COLO668 (cell line): ENCODE data around the gene LRRC56.

Source experiments
- DNase-seq: peaks from one replicate; lab custom pipeline; 2025; ENCODE audit not compliant: unreplicated experiment; lab: John Stamatoyannopoulos, UW

LRRC56 gene

GRCh38 chr11:536841-537621 lies at the start of gene LRRC56:
Gene LRRC56 (plus strand): TSS chr11:537527. CDS start chr11:540685, 3,158 bp downstream.
- peak; percentile 82 for DNase-seq

GRCh38 chr11:487571-488021 lies 49.7 kb upstream of the LRRC56 start:
- DNase-seq = no peak

- DNase-seq = no peak
Measured at GRCh38 chr11:488062-488461, 49.3 kb upstream of the LRRC56 start.

- DNase-seq = no peak
Measured at GRCh38 chr11:488579-488978, 48.7 kb upstream of the LRRC56 start.

- DNase-seq = no peak
Measured at GRCh38 chr11:488992-489391, 48.3 kb upstream of the LRRC56 start.

GRCh38 chr11:489610-490185 lies 47.6 kb upstream of the LRRC56 start:
- DNase-seq = no peak

GRCh38 chr11:490186-490929 lies 47.0 kb upstream of the LRRC56 start:
- DNase-seq = no peak

- no peak for DNase-seq
Measured at GRCh38 chr11:490930-491260, 46.4 kb upstream of the LRRC56 start.

- no peak for DNase-seq
Measured at GRCh38 chr11:491358-491757, 46.0 kb upstream of the LRRC56 start.

GRCh38 chr11:492427-493226 lies 44.7 kb upstream of the LRRC56 start:
- DNase-seq = peak; percentile 53

GRCh38 chr11:494761-495536 lies 42.4 kb upstream of the LRRC56 start:
- peak; percentile 68 for DNase-seq

GRCh38 chr11:495537-495931 lies 41.8 kb upstream of the LRRC56 start:
- no peak for DNase-seq

GRCh38 chr11:496834-497564 lies 40.3 kb upstream of the LRRC56 start:
- DNase-seq = no peak

GRCh38 chr11:497565-498296 lies 39.6 kb upstream of the LRRC56 start:
- DNase-seq = no peak

GRCh38 chr11:498297-499181 lies 38.8 kb upstream of the LRRC56 start:
- no peak for DNase-seq

- no peak for DNase-seq
Measured at GRCh38 chr11:499201-500076, 37.9 kb upstream of the LRRC56 start.

- DNase-seq = no peak
Measured at GRCh38 chr11:501001-501682, 36.2 kb upstream of the LRRC56 start.
